OCI-LY1 (cell line): Measurements from ENCODE around the gene LRMDA.

Experiments
- H2AFZ ChIP-seq: fragments of 200-600 bp; sonication (generic), shearing (Covaris generic); 2 replicates; pipeline ENCODE4 v1.6.0; 2014; ENCODE audit warnings: antibody characterized with exemption, mild to moderate bottlenecking, low read length
- H3F3A ChIP-seq: fragments of 200-600 bp; sonication (generic), shearing (Covaris generic); 2 replicates; pipeline ENCODE4 v1.6.0; 2014; ENCODE audit warnings: mild to moderate bottlenecking, antibody characterized with exemption, low read length, moderate library complexity; ENCODE audit not compliant: insufficient read depth
- H3K27ac ChIP-seq: fragments of 200-600 bp; sonication (generic); 2 replicates; pipeline ENCODE4 v1.5.1; 2014; ENCODE audit warnings: low read length, mixed run types, mild to moderate bottlenecking, low read depth; ENCODE audit not compliant: poor library complexity, severe bottlenecking
- H3K27me3 ChIP-seq: fragments of 200-600 bp; sonication (generic); 2 replicates; pipeline ENCODE4 v1.6.0; 2014; ENCODE audit warnings: antibody characterized with exemption, mild to moderate bottlenecking, low read length, moderate library complexity; ENCODE audit not compliant: insufficient read depth
- H3K36me3 ChIP-seq: fragments of 200-600 bp; sonication (generic); 2 replicates; pipeline ENCODE4 v1.6.1; 2014; ENCODE audit warnings: mild to moderate bottlenecking, antibody characterized with exemption, low read length, moderate library complexity, mixed read lengths; ENCODE audit not compliant: insufficient read depth
- H3K4me1 ChIP-seq: fragments of 200-600 bp; sonication (generic); 2 replicates; pipeline ENCODE4 v1.5.1; 2014; ENCODE audit warnings: mild to moderate bottlenecking, low read length, moderate library complexity; ENCODE audit not compliant: insufficient read depth, severe bottlenecking
- H3K4me2 ChIP-seq: fragments of 200-600 bp; sonication (generic), shearing (Covaris generic); 2 replicates; pipeline ENCODE4 v1.6.1; 2014; ENCODE audit warnings: low read length
- H3K4me3 ChIP-seq: fragments of 200-600 bp; sonication (generic); 2 replicates; pipeline ENCODE4 v1.5.1; 2014; ENCODE audit warnings: low read length, low read depth, mild to moderate bottlenecking, mixed read lengths; ENCODE audit not compliant: poor library complexity, severe bottlenecking
- H3K79me2 ChIP-seq: fragments of 200-600 bp; shearing (Covaris generic); 2 replicates; pipeline ENCODE4 v1.6.1; 2016; ENCODE audit warnings: mixed run types, low read length, mixed read lengths; ENCODE audit not compliant: insufficient read depth
- H3K9ac ChIP-seq: fragments of 200-600 bp; sonication (generic), shearing (Covaris generic); 2 replicates; pipeline ENCODE4 v1.6.1; 2014; ENCODE audit warnings: mild to moderate bottlenecking, low read length, mixed read lengths
- H3K9me2 ChIP-seq: fragments of 200-600 bp; sonication (generic), shearing (Covaris generic); 2 replicates; pipeline ENCODE4 v1.6.1; 2014; ENCODE audit warnings: low read depth, mild to moderate bottlenecking, low read length, mixed read lengths
- H3K9me3 ChIP-seq: fragments of 200-600 bp; shearing (Covaris generic); 2 replicates; pipeline ENCODE4 v1.6.1; 2014; ENCODE audit warnings: low read length, mixed read lengths
- H4K20me1 ChIP-seq: fragments of 200-600 bp; sonication (generic), shearing (Covaris generic); 2 replicates; pipeline ENCODE4 v1.6.0; 2016; ENCODE audit warnings: mild to moderate bottlenecking, low read length; ENCODE audit not compliant: insufficient read depth
- CTCF ChIP-seq: fragments of 200-600 bp; sonication (generic), shearing (Covaris generic); IDR thresholded peaks from 2 replicates; pipeline ENCODE4 v1.5.1; 2017; ENCODE audit warnings: mild to moderate bottlenecking, antibody characterized with exemption, low read length, moderate library complexity, mixed read lengths
- EZH2 ChIP-seq: fragments of 200-600 bp; sonication (generic), shearing (Covaris generic); IDR thresholded peaks from 2 replicates; pipeline ENCODE4 v1.8.0; 2017; ENCODE audit warnings: borderline replicate concordance, mixed run types, mild to moderate bottlenecking, antibody characterized with exemption, low read length, moderate library complexity, mixed read lengths

The LRMDA gene

GRCh38 chr10:76436401-76436811, 1005.0 kb downstream of the LRMDA start:
- H3K36me3 ChIP-seq, result no peaks in the 10 kb centered on the region
- H2AFZ ChIP-seq, result no peak overlapping the region
- no peak overlapping the region for H3K4me2 ChIP-seq
- no peaks in the 10 kb centered on the region for H3F3A ChIP-seq
- H3K27me3 ChIP-seq, result no peaks in the 10 kb centered on the region
- no peak overlapping the region for H3K9ac ChIP-seq
- no peaks in the 10 kb centered on the region for H3K4me1 ChIP-seq
- TF ChIP-seq EZH2, result no peak
- no peak for TF ChIP-seq CTCF
- no peak overlapping the region for H3K27ac ChIP-seq
- no peaks in the 10 kb centered on the region for H3K9me2 ChIP-seq
- no peaks in the 10 kb centered on the region for H3K79me2 ChIP-seq
- no peaks in the 10 kb centered on the region for H4K20me1 ChIP-seq
- no peak overlapping the region for H3K4me3 ChIP-seq
- H3K9me3 ChIP-seq, result no peaks in the 10 kb centered on the region

- Histone ChIP-seq H4K20me1 (no peaks in the 10 kb centered on the region), H3K27me3 (no peaks in the 10 kb centered on the region), H3K9me3 (no peaks in the 10 kb centered on the region), H3K79me2 (no peaks in the 10 kb centered on the region), H3K9ac (no peak overlapping the region), H3K9me2 (no peaks in the 10 kb centered on the region), H3K4me1 (no peaks in the 10 kb centered on the region), H3F3A (no peaks in the 10 kb centered on the region), H3K4me3 (no peak overlapping the region), H2AFZ (no peak overlapping the region), H3K4me2 (no peak overlapping the region), H3K36me3 (no peaks in the 10 kb centered on the region), H3K27ac (no peak overlapping the region)
- TF ChIP-seq EZH2 (no peak), CTCF (no peak)
Measured at GRCh38 chr10:76436981-76437380, 1005.6 kb downstream of the LRMDA start.

GRCh38 chr10:76440426-76440825, 1009.0 kb downstream of the LRMDA start:
- TF ChIP-seq EZH2 (no peak), CTCF (no peak)
- Histone ChIP-seq H3K36me3 (no peaks in the 10 kb centered on the region), H3K4me2 (no peak overlapping the region), H3K4me1 (no peaks in the 10 kb centered on the region), H3K79me2 (no peaks in the 10 kb centered on the region), H3F3A (no peaks in the 10 kb centered on the region), H3K27me3 (no peaks in the 10 kb centered on the region), H3K27ac (no peak overlapping the region), H2AFZ (no peak overlapping the region), H3K4me3 (no peak overlapping the region), H3K9me2 (no peaks in the 10 kb centered on the region), H3K9ac (no peak overlapping the region), H4K20me1 (no peaks in the 10 kb centered on the region), H3K9me3 (no peaks in the 10 kb centered on the region)
